BJ (cell line): ENCODE data around the gene LINGO1. TPM values are rescaled to one million over a fixed set of nuclear protein-coding genes. Genes with fewer than 3 reads are reported as not detected.

Source experiments
- CTCF ChIA-PET: fragments of 350-600 bp; formaldehyde crosslinking; extraction: SDS; loops from one replicate; lab custom pipeline; 2021; ENCODE audit warnings: antibody characterized with exemption, inconsistent platforms; lab: Yijun Ruan, JAX
- POLR2A ChIA-PET: fragments of 300-600 bp; sonication (Branson Sonifier 250); formaldehyde crosslinking; extraction: SDS; loops from one replicate; lab custom pipeline; 2021; ENCODE audit warnings: antibody characterized with exemption; lab: Charles Lee
- DNase-seq: peaks from one replicate; pipeline ENCODE4 v3.0.0-alpha.2; 2011; ENCODE audit warnings: low read depth
- H3K27me3 ChIP-seq: 2 replicates; pipeline ENCODE4 v1.6.0; 2011; ENCODE audit warnings: low read length; ENCODE audit not compliant: control insufficient read depth, insufficient read depth
- H3K36me3 ChIP-seq: 2 replicates; pipeline ENCODE4 v1.5.1; 2011; ENCODE audit warnings: low read length; ENCODE audit not compliant: control insufficient read depth, insufficient read depth
- H3K4me3 ChIP-seq: 2 replicates; pipeline ENCODE4 v1.5.1; 2011; ENCODE audit warnings: low read depth, mild to moderate bottlenecking, control low read depth, low read length
- CTCF ChIP-seq: IDR thresholded peaks from 2 replicates; pipeline ENCODE4 v1.5.1; 2011; ENCODE audit warnings: low read depth, mild to moderate bottlenecking, control low read depth, inconsistent platforms, low read length, moderate library complexity; ENCODE audit not compliant: insufficient read depth
- polyA plus RNA-seq: library from polyadenylated mRNA; depleted of rRNA; stranded (reverse); fragments of >200 nt; gene quantifications from 2 replicates; pipeline ENCODE4 v1.2.3, GENCODE V29; 2011

Gene LINGO1
- polyA plus RNA-seq, 1 experiment: not detected

- CTCF ChIA-PET: interaction anchor here (1.0 to 3.0 kb wide), 3 partner anchors 26 to 162 kb away, joined by 3 to 6 read pairs (median 5); no protein-coding TSS in a partner anchor
- Histone ChIP-seq H3K4me3 (no peak overlapping the region), H3K27me3 (peaks cover 32% of the 10 kb centered on the region), H3K36me3 (no peaks in the 10 kb centered on the region)
- POLR2A ChIA-PET: no interaction called here
- peak; percentile 46 for TF ChIP-seq CTCF
- DNase-seq: no peak
Observed at GRCh38 chr15:77659350-77660321, 26.9 kb upstream of the LINGO1 start.

DNA sequence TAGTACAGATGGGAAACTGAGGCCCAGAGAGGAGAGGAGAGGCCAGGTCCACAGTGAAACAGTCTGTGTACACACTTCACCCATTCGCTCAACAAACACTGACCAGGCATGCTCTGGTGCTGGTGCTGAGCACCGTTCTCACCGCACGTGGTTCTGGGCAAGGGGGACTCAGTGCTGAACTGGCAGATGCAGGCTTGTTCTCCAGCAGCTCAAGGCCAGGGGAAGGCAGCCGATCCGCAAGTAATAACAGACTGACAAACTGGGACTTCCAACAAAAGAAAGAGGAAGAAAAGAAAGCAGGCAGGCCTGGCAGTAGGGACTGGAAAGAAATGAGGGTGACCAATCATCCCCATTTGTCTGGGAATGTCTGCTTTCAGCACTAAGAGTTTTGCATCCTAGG is 25.6 kb upstream of the LINGO1 start:
- ChIA-PET POLR2A (interaction anchor here (0.6 kb wide), 1 partner anchor 625 kb away, joined by 4 read pairs; no protein-coding TSS in a partner anchor), CTCF (interaction anchor here (1.8 kb wide), 1 partner anchor 163 kb away, joined by 5 read pairs; no protein-coding TSS in a partner anchor)
- TF ChIP-seq CTCF: no peak
- DNase-seq: no peak
- Histone ChIP-seq H3K27me3 (peaks cover 34% of the 10 kb centered on the region), H3K4me3 (no peak overlapping the region), H3K36me3 (no peaks in the 10 kb centered on the region)

- POLR2A ChIA-PET: no interaction called here
- no peak for DNase-seq
- TF ChIP-seq CTCF: no peak
- Histone ChIP-seq H3K27me3 (peaks cover 37% of the 10 kb centered on the region), H3K4me3 (no peak overlapping the region), H3K36me3 (no peaks in the 10 kb centered on the region)
- CTCF ChIA-PET: interaction anchor here (1.6 to 2.1 kb wide), 3 partner anchors 10 to 164 kb away, joined by 3 to 11 read pairs (median 5); partner anchors contain the start of gene LINGO1
Observed at GRCh38 chr15:77657634-77658238, 25.0 kb upstream of the LINGO1 start.

- POLR2A ChIA-PET: no interaction called here
- Histone ChIP-seq H3K36me3 (no peaks in the 10 kb centered on the region), H3K27me3 (peaks cover 37% of the 10 kb centered on the region), H3K4me3 (no peak overlapping the region)
- TF ChIP-seq CTCF: no peak
- CTCF ChIA-PET: interaction anchor here (1.2 to 2.1 kb wide), 3 partner anchors 8 to 23 kb away, joined by 3 to 11 read pairs (median 5); partner anchors contain the start of gene LINGO1
- no peak for DNase-seq
Observed at GRCh38 chr15:77656294-77656693, 23.6 kb upstream of the LINGO1 start.

DNA sequence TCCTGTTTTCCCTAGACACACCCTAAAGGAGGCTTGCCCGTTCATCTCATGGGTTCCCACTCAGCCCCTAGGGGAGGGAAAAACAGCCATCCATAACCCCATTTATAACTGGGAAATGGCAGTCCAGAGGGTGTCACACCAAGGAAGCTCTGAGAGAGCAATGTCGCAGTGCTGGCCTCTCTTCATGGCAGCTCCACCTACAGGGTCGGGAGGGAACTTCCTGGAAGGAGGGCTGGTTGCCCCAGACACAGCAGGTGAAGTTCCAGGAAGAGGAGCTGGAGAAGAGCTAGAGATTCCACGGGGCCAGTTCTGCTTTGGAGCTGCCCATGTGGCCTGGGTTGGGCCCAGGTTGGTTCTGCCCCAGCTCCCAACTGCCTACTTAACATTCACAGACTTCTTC is 22.3 kb upstream of the LINGO1 start:
- ChIA-PET CTCF (interaction anchor here (0.6 to 1.5 kb wide), 4 partner anchors 20 to 165 kb away, joined by 3 to 9 read pairs (median 3); no protein-coding TSS in a partner anchor), POLR2A (no interaction called here)
- no peak for DNase-seq
- Histone ChIP-seq H3K4me3 (no peak overlapping the region), H3K27me3 (peaks cover 38% of the 10 kb centered on the region), H3K36me3 (no peaks in the 10 kb centered on the region)
- 0 out of 2 replicates have a peak, but pooled peaks have one; percentile 28 for TF ChIP-seq CTCF
